ENCODE data around the gene NKX1-1. TPM values are rescaled to one million over a fixed set of nuclear protein-coding genes. Genes with fewer than 3 reads are reported as not detected.

NKX1-1 gene
- total and polyA plus RNA-seq, 2 experiments from 2014 or later: not detected

DNA sequence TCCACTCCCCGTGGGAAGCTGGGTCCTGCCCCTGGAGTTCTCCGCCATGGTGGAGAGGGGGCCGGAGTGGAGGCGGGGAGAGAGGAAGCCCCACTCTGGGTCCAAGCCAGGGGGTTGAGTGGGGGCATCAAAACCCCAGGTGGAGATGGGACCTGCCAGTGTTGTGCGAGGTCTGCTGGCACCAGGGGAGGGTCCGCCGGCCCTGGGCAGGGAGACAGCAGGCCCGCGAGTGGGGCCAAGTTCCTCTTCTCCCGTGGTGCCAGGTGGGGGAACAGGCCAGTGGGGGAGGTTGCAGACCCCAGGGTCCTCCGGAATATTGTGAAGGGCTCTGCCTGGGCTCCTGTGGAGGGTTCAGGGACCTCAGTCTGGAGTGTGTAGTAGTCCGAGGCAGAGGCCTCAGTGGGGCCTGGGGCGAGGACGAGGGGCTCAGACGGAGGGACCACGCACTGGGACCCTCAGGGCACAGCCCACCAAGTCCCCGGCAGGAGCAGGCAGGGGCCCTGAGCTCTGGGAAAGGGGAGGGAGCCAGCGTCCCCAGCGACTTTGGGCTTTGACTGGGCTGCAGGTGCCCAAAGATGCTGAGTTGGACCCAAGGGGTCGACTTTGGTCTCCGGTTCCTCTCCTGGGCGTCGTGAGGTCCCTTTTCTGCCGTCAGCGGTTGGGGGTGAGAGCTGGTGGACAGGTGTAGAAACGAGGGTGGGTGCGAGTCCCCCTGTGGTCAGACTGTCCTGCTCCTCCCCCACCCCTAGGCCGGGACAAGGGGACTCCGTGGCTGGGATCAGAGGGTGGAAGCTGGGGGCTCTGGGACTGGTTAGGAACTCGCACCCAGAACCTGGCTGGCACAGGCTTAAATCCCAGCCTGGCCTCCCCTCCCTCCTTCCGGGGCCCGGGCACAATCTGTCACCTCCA lies 43.8 kb upstream of the NKX1-1 start:
- H2AFZ ChIP-seq: no peak overlapping the region
- H3K4me1 Mint-ChIP-seq: no peaks in the 10 kb centered on the region
- peaks cover 4% of the 10 kb centered on the region for H3K27me3 Mint-ChIP-seq (ENCODE audit: insufficient read depth, low read depth, poor library complexity)
- no peak overlapping the region for H3K4me3 Mint-ChIP-seq
- no peaks in the 10 kb centered on the region for H3F3A ChIP-seq (replicated peaks; ENCODE audit: low read depth)
- no peak overlapping the region for H3K4me3 ChIP-seq
- no peaks in the 10 kb centered on the region for H3K27me3 ChIP-seq (ENCODE audit: insufficient read depth)
- H3K4me1 ChIP-seq (ENCODE audit: insufficient read depth): no peaks in the 10 kb centered on the region
- no peak overlapping the region for H3K27ac Mint-ChIP-seq
- H3K9me3 Mint-ChIP-seq: peaks cover 20% of the 10 kb centered on the region
- no peaks in the 10 kb centered on the region for H3K36me3 ChIP-seq (ENCODE audit: insufficient read depth)
- H3K36me3 Mint-ChIP-seq (ENCODE audit: low read depth): peaks cover 13% of the 10 kb centered on the region; the same call in 2 of the 3 replicates
- no peak for DNase-seq (ENCODE audit: low spot score)
- TF ChIP-seq JUNB (IDR thresholded peaks at IDR 0.05; ENCODE audit: unreplicated experiment): no peak
- TF ChIP-seq STAT1 (IDR thresholded peaks at IDR 0.05; ENCODE audit: unreplicated experiment): no peak
- TF ChIP-seq, protein P1, sequence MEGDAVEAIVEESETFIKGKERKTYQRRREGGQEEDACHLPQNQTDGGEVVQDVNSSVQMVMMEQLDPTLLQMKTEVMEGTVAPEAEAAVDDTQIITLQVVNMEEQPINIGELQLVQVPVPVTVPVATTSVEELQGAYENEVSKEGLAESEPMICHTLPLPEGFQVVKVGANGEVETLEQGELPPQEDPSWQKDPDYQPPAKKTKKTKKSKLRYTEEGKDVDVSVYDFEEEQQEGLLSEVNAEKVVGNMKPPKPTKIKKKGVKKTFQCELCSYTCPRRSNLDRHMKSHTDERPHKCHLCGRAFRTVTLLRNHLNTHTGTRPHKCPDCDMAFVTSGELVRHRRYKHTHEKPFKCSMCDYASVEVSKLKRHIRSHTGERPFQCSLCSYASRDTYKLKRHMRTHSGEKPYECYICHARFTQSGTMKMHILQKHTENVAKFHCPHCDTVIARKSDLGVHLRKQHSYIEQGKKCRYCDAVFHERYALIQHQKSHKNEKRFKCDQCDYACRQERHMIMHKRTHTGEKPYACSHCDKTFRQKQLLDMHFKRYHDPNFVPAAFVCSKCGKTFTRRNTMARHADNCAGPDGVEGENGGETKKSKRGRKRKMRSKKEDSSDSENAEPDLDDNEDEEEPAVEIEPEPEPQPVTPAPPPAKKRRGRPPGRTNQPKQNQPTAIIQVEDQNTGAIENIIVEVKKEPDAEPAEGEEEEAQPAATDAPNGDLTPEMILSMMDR (conservative IDR thresholded peaks at IDR 0.05; ENCODE audit: low read depth in 2 of 2): no peak
- TF ChIP-seq ETS1 (IDR thresholded peaks at IDR 0.05): no peak
- TF ChIP-seq CREB1 (CRISPR knock-in tag; IDR thresholded peaks at IDR 0.05; ENCODE audit: low read depth): no peak
- TF ChIP-seq, protein P2, sequence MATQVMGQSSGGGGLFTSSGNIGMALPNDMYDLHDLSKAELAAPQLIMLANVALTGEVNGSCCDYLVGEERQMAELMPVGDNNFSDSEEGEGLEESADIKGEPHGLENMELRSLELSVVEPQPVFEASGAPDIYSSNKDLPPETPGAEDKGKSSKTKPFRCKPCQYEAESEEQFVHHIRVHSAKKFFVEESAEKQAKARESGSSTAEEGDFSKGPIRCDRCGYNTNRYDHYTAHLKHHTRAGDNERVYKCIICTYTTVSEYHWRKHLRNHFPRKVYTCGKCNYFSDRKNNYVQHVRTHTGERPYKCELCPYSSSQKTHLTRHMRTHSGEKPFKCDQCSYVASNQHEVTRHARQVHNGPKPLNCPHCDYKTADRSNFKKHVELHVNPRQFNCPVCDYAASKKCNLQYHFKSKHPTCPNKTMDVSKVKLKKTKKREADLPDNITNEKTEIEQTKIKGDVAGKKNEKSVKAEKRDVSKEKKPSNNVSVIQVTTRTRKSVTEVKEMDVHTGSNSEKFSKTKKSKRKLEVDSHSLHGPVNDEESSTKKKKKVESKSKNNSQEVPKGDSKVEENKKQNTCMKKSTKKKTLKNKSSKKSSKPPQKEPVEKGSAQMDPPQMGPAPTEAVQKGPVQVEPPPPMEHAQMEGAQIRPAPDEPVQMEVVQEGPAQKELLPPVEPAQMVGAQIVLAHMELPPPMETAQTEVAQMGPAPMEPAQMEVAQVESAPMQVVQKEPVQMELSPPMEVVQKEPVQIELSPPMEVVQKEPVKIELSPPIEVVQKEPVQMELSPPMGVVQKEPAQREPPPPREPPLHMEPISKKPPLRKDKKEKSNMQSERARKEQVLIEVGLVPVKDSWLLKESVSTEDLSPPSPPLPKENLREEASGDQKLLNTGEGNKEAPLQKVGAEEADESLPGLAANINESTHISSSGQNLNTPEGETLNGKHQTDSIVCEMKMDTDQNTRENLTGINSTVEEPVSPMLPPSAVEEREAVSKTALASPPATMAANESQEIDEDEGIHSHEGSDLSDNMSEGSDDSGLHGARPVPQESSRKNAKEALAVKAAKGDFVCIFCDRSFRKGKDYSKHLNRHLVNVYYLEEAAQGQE (IDR thresholded peaks at IDR 0.05; ENCODE audit: unreplicated experiment): no peak
- H3K79me2 ChIP-seq (replicated peaks; ENCODE audit: insufficient read depth): no peaks in the 10 kb centered on the region
- H4K20me1 ChIP-seq (replicated peaks; ENCODE audit: insufficient read depth): no peaks in the 10 kb centered on the region
- no peak overlapping the region for H3K4me2 ChIP-seq
- ATAC-seq: no peak
- no peak overlapping the region for H3K27ac ChIP-seq (ENCODE audit: low read depth)
- H3K9me2 ChIP-seq (ENCODE audit: insufficient read depth): peaks cover 21% of the 10 kb centered on the region

- TF ChIP-seq, protein P3, sequence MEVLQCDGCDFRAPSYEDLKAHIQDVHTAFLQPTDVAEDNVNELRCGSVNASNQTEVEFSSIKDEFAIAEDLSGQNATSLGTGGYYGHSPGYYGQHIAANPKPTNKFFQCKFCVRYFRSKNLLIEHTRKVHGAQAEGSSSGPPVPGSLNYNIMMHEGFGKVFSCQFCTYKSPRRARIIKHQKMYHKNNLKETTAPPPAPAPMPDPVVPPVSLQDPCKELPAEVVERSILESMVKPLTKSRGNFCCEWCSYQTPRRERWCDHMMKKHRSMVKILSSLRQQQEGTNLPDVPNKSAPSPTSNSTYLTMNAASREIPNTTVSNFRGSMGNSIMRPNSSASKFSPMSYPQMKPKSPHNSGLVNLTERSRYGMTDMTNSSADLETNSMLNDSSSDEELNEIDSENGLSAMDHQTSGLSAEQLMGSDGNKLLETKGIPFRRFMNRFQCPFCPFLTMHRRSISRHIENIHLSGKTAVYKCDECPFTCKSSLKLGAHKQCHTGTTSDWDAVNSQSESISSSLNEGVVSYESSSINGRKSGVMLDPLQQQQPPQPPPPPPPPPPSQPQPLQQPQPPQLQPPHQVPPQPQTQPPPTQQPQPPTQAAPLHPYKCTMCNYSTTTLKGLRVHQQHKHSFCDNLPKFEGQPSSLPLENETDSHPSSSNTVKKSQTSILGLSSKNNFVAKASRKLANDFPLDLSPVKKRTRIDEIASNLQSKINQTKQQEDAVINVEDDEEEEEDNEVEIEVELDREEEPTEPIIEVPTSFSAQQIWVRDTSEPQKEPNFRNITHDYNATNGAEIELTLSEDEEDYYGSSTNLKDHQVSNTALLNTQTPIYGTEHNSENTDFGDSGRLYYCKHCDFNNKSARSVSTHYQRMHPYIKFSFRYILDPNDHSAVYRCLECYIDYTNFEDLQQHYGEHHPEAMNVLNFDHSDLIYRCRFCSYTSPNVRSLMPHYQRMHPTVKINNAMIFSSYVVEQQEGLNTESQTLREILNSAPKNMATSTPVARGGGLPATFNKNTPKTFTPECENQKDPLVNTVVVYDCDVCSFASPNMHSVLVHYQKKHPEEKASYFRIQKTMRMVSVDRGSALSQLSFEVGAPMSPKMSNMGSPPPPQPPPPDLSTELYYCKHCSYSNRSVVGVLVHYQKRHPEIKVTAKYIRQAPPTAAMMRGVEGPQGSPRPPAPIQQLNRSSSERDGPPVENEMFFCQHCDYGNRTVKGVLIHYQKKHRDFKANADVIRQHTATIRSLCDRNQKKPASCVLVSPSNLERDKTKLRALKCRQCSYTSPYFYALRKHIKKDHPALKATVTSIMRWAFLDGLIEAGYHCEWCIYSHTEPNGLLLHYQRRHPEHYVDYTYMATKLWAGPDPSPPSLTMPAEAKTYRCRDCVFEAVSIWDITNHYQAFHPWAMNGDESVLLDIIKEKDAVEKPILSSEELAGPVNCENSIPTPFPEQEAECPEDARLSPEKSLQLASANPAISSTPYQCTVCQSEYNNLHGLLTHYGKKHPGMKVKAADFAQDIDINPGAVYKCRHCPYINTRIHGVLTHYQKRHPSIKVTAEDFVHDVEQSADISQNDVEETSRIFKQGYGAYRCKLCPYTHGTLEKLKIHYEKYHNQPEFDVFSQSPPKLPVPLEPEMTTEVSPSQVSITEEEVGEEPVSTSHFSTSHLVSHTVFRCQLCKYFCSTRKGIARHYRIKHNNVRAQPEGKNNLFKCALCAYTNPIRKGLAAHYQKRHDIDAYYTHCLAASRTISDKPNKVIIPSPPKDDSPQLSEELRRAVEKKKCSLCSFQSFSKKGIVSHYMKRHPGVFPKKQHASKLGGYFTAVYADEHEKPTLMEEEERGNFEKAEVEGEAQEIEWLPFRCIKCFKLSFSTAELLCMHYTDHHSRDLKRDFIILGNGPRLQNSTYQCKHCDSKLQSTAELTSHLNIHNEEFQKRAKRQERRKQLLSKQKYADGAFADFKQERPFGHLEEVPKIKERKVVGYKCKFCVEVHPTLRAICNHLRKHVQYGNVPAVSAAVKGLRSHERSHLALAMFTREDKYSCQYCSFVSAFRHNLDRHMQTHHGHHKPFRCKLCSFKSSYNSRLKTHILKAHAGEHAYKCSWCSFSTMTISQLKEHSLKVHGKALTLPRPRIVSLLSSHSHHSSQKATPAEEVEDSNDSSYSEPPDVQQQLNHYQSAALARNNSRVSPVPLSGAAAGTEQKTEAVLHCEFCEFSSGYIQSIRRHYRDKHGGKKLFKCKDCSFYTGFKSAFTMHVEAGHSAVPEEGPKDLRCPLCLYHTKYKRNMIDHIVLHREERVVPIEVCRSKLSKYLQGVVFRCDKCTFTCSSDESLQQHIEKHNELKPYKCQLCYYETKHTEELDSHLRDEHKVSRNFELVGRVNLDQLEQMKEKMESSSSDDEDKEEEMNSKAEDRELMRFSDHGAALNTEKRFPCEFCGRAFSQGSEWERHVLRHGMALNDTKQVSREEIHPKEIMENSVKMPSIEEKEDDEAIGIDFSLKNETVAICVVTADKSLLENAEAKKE (CRISPR knock-in tag; IDR thresholded peaks at IDR 0.05): no peak
- TF ChIP-seq CREB1 (CRISPR knock-in tag; IDR thresholded peaks at IDR 0.05; ENCODE audit: low read depth): no peak
- no peak for TF ChIP-seq NANOG (IDR thresholded peaks at IDR 0.05; ENCODE audit: borderline replicate concordance)
- Mint-ChIP-seq H3K4me3 (no peak overlapping the region), H3K36me3 (ENCODE audit: low read depth) (peaks cover 13% of the 10 kb centered on the region; the same call in 2 of the 3 replicates), H3K4me1 (no peaks in the 10 kb centered on the region), H3K27me3 (ENCODE audit: insufficient read depth, low read depth, poor library complexity) (peaks cover 4% of the 10 kb centered on the region), H3K27ac (no peak overlapping the region), H3K9me3 (peaks cover 20% of the 10 kb centered on the region)
- no peak for DNase-seq (ENCODE audit: low spot score)
- Histone ChIP-seq H3K27ac (ENCODE audit: low read depth) (no peak overlapping the region), H3K36me3 (ENCODE audit: insufficient read depth) (no peaks in the 10 kb centered on the region), H2AFZ (no peak overlapping the region), H3K27me3 (ENCODE audit: insufficient read depth) (no peaks in the 10 kb centered on the region), H3K9me2 (ENCODE audit: insufficient read depth) (peaks cover 15% of the 10 kb centered on the region), H3F3A (replicated peaks; ENCODE audit: low read depth) (no peaks in the 10 kb centered on the region), H3K4me3 (no peak overlapping the region), H3K4me2 (no peak overlapping the region), H3K4me1 (ENCODE audit: insufficient read depth) (no peaks in the 10 kb centered on the region), H3K79me2 (replicated peaks; ENCODE audit: insufficient read depth) (no peaks in the 10 kb centered on the region), H4K20me1 (replicated peaks; ENCODE audit: insufficient read depth) (no peaks in the 10 kb centered on the region)
- peak; percentile 62 for ATAC-seq
These were observed 43.2 kb upstream of the NKX1-1 start for GRCh38 chr4:1449475-1449832.
